ENCODE measurements around the gene PRRG3.

Gene PRRG3

GRCh38 chrX:151710457-151710856 lies 15.2 kb downstream of the PRRG3 start:
- DNase-seq = no peak

- no peak for DNase-seq
These were observed 15.9 kb downstream of the PRRG3 start for GRCh38 chrX:151711154-151711553.

GRCh38 chrX:151711787-151712186 lies 16.5 kb downstream of the PRRG3 start:
- DNase-seq = no peak

- no peak for DNase-seq
These were observed 17.0 kb downstream of the PRRG3 start for GRCh38 chrX:151712253-151712652.

- no peak for DNase-seq
These were observed 18.6 kb downstream of the PRRG3 start for GRCh38 chrX:151713849-151714248.

- no peak for DNase-seq
These were observed 19.1 kb downstream of the PRRG3 start for GRCh38 chrX:151714362-151714761.

- no peak for DNase-seq
These were observed 20.5 kb downstream of the PRRG3 start, which contains the start of gene FATE1 for GRCh38 chrX:151715752-151716151. FATE1 (plus strand) TSS chrX:151716035; CDS start chrX:151716120, 85 bp downstream.

GRCh38 chrX:151722241-151722846 lies 27.1 kb downstream of the PRRG3 start:
- DNase-seq = no peak

GRCh38 chrX:151723156-151723760 lies 28.0 kb downstream of the PRRG3 start:
- no peak for DNase-seq

- DNase-seq = no peak
These were observed 29.5 kb downstream of the PRRG3 start for GRCh38 chrX:151724563-151725337.

- no peak for DNase-seq
These were observed 30.0 kb downstream of the PRRG3 start for GRCh38 chrX:151725338-151725614.

- no peak for DNase-seq
These were observed 31.5 kb downstream of the PRRG3 start for GRCh38 chrX:151726751-151727150.

- DNase-seq = no peak
These were observed 32.1 kb downstream of the PRRG3 start for GRCh38 chrX:151727346-151727745.

- no peak for DNase-seq
These were observed 33.9 kb downstream of the PRRG3 start for GRCh38 chrX:151729056-151729725.

GRCh38 chrX:151734446-151734845 lies 39.2 kb downstream of the PRRG3 start, which contains the start of gene CNGA2:
CNGA2 (plus strand) TSS chrX:151734746; CDS start chrX:151738484, 3,738 bp downstream.
- no peak for DNase-seq

- no peak for DNase-seq
These were observed 40.0 kb downstream of the PRRG3 start for GRCh38 chrX:151735219-151735618.

GRCh38 chrX:151736685-151737084 lies 41.4 kb downstream of the PRRG3 start:
- DNase-seq = no peak

- no peak for DNase-seq
These were observed 42.2 kb downstream of the PRRG3 start for GRCh38 chrX:151737494-151737893.

- DNase-seq = no peak
These were observed 43.5 kb downstream of the PRRG3 start for GRCh38 chrX:151738751-151739150.

- no peak for DNase-seq
These were observed 46.3 kb downstream of the PRRG3 start for GRCh38 chrX:151741606-151742005.

- DNase-seq = no peak
These were observed 47.1 kb downstream of the PRRG3 start for GRCh38 chrX:151742311-151742710.

- DNase-seq = no peak
These were observed 48.6 kb downstream of the PRRG3 start for GRCh38 chrX:151743651-151744470.

GRCh38 chrX:151745651-151746050 lies 50.4 kb downstream of the PRRG3 start:
- no peak for DNase-seq

Data from bone marrow (tissue), 2 donors.